Activated gamma-delta T cell (primary cell): ENCODE data around the gene BMP10.
"Not testable (repeated sequence)": the region's sequence is repeated elsewhere in the genome, so short reads cannot be mapped to it uniquely, and the experiment has no call there.

ENCODE experiments used
- DNase-seq: peaks from one replicate; lab custom pipeline; 2025; lab: John Stamatoyannopoulos, UW
- total RNA-seq, 2 donors: gene quantifications; one replicate each; lab custom pipeline; 2026; lab: John Stamatoyannopoulos, UW

The BMP10 gene
- total RNA-seq: 0.04 to 0.05 reads per million in 2 donors

- DNase-seq: no peak
These were observed at the start of gene BMP10 for GRCh38 chr2:68871159-68871764. Gene BMP10, minus strand, starts transcription at chr2:68871397. Its CDS starts 39 bp downstream, at chr2:68871358.

- DNase-seq: no peak
These were observed 49.4 kb upstream of the BMP10 start for GRCh38 chr2:68920481-68921170.

GRCh38 chr2:68918497-68918896 is 47.3 kb upstream of the BMP10 start:
- no peak for DNase-seq

- no peak for DNase-seq
These were observed 46.0 kb upstream of the BMP10 start for GRCh38 chr2:68917034-68917718.

- no peak for DNase-seq
These were observed 45.0 kb upstream of the BMP10 start for GRCh38 chr2:68916226-68916625.

- DNase-seq: no peak
These were observed 44.2 kb upstream of the BMP10 start for GRCh38 chr2:68915393-68915792.

GRCh38 chr2:68913359-68913758 is 42.2 kb upstream of the BMP10 start:
- DNase-seq: no peak

GRCh38 chr2:68912732-68913131 is 41.5 kb upstream of the BMP10 start:
- no peak for DNase-seq

- DNase-seq: no peak
These were observed 40.9 kb upstream of the BMP10 start for GRCh38 chr2:68912111-68912510.

GRCh38 chr2:68911709-68912108 is 40.5 kb upstream of the BMP10 start:
- DNase-seq: no peak

GRCh38 chr2:68911246-68911645 is 40.0 kb upstream of the BMP10 start:
- no peak for DNase-seq

- DNase-seq: no peak
These were observed 38.8 kb upstream of the BMP10 start for GRCh38 chr2:68909793-68910674.

GRCh38 chr2:68908392-68908970 is 37.3 kb upstream of the BMP10 start:
- no peak for DNase-seq

- no peak for DNase-seq
These were observed 36.7 kb upstream of the BMP10 start for GRCh38 chr2:68907920-68908253.

GRCh38 chr2:68907232-68907919 is 36.2 kb upstream of the BMP10 start:
- DNase-seq: no peak

- DNase-seq: no peak
These were observed 35.5 kb upstream of the BMP10 start for GRCh38 chr2:68906716-68907115.

GRCh38 chr2:68905116-68905515 is 33.9 kb upstream of the BMP10 start:
- no peak for DNase-seq

- no peak for DNase-seq
These were observed 30.4 kb upstream of the BMP10 start for GRCh38 chr2:68901561-68901960.

GRCh38 chr2:68901199-68901514 is 30.0 kb upstream of the BMP10 start:
- no peak for DNase-seq

- no peak for DNase-seq
These were observed 29.4 kb upstream of the BMP10 start for GRCh38 chr2:68900496-68901198.

- not testable (repeated sequence) for DNase-seq
These were observed 24.8 kb upstream of the BMP10 start for GRCh38 chr2:68895981-68896380.
